Measurements from ENCODE around the gene SPNS1.

The SPNS1 gene

DNA sequence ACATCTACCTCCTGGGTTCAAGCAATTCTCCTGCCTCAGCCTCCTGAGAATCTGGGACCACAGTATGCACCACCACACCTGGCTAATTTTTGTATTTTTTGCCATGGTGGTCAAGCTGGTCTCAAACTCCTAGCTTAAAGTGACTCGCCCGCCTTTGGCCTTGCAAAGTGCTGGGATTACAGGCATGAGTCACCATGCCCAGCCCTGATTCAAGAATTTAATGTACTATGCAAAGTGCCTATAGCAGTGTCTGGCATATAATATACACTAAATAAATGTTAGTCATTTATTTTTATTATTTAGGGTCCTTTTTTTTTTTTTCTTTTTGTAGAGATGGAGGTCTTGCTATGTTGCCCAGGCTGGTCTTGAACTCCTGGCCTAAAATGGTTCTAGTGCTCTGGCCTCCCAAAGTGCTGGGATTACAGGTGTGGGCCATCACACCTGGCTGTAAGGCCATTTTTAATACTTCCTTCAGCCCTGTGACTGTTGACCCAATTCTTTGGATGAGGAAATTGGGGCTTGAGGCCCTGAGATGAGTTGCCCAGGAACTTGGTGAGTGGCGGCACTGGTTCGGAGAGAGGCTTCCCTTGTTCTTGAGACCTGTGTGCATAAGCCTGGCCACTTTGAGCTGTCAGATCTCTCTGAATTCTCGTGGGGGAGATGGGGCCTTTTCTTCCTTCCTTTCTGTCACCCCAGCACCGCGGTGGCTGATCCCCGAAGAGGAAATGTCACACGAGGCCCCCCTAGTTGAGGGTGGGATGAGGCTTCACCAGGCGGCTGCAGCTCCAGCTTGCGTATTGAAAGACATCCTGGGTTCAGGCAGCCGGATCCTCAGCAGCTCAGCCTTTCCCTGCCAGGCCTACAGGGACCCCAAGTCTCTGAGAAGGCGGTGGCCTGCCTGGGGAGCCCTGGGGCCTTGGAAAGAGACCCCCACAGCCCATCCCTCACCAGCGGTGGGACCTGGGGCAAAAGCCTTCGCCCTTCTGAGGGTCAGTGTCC lies 49.0 kb downstream of the SPNS1 start:
- H3K4me3 ChIP-seq, result peak overlapping the region in 2 of 10 experiments; percentile 22 to 37; a peak in 3 of 20 replicates
- H3K4me1 ChIP-seq, result peaks cover 20 to 99% (median 72%) of the 10 kb centered on the region in 10 experiments
- peaks cover 0 to 11% (median 0%) of the 10 kb centered on the region in 11 experiments; a peak in 3 of 22 replicates for H3K27me3 ChIP-seq
- H3K27ac ChIP-seq, result peak overlapping the region in 6 of 11 experiments; percentile 4 to 73 (median 67); a peak in 11 of 22 replicates
- H3K9ac ChIP-seq, result peak overlapping the region in 5 of 11 experiments; percentile 12 to 70 (median 64); a peak in 11 of 22 replicates
- H3K9me3 ChIP-seq (replicated peaks in 1 of 11), result no peaks in the 10 kb centered on the region
- H3K36me3 ChIP-seq, result no peaks in the 10 kb centered on the region
- peak overlapping the region; percentile 43 to 94 (median 74) for H3K4me2 ChIP-seq
- no peak for TF ChIP-seq Cebpa-rat (IDR thresholded peaks at IDR 0.05)
- H4K20me1 ChIP-seq, result no peaks in the 10 kb centered on the region

DNA sequence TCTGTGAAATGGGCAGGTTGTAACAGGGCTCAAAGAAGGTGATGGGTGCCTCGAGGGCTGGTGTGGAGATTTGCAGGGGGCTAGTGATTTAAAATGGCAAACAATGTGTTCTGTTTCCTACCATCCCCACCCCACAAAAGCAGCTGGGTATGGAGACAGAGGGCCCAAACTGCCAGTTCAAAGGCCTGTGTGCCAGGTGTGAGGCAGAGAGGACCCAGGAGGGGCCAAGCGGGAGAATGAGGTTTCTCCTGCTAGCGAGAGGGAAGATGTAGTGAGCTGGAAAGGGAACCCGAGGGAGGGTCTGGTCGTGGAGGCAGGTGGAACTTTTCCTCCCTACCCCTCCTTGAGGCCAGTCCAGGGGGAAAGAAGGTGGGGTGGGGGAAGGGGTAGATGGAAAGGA lies 49.7 kb downstream of the SPNS1 start:
- no peak for TF ChIP-seq Cebpa-rat (IDR thresholded peaks at IDR 0.05)

DNA sequence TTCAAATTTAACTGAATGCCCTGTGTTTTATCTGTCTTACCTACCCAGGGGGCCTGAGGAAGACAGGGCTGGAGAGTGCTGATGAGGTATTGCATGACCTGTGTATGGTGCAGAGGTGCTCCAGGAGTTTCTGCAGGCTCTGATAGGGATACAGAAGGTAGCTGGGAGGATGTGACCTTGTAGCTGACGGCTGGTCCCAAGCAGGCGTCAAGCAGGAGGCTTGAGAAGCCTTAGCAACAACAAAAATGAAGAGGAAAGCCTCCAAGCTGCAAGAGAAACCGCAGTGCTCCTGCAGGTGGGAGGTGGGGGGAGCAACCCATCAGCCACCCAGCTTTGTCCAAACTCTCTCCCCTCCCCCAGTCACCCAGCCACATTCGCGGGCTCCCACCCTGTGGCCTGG lies 50.6 kb downstream of the SPNS1 start:
- Histone ChIP-seq H3K4me2 (peak overlapping the region in 10 of 11 experiments; percentile 18 to 94 (median 76); a peak in 19 of 22 replicates), H3K9ac (peak overlapping the region in 4 of 11 experiments; percentile 4 to 70 (median 48); a peak in 4 of 22 replicates), H3K36me3 (no peaks in the 10 kb centered on the region), H4K20me1 (no peaks in the 10 kb centered on the region), H3K27me3 (peaks cover 0 to 11% (median 0%) of the 10 kb centered on the region in 11 experiments; a peak in 3 of 22 replicates), H3K27ac (peak overlapping the region in 3 of 11 experiments; percentile 67 to 73 (median 71); a peak in 6 of 22 replicates), H3K4me3 (peak overlapping the region in 1 of 10 experiments; percentile 37; a peak in 1 of 20 replicates), H3K9me3 (replicated peaks in 1 of 11) (no peaks in the 10 kb centered on the region), H3K4me1 (peaks cover 32 to 100% (median 89%) of the 10 kb centered on the region in 10 experiments)
- TF ChIP-seq Cebpa-rat (IDR thresholded peaks at IDR 0.05), result no peak

More for the DNA sequence above, 49.7 kb downstream of the SPNS1 start:
- Histone ChIP-seq H3K4me1 (peaks cover 27 to 100% (median 79%) of the 10 kb centered on the region in 10 experiments), H3K9me3 (replicated peaks in 1 of 11) (no peaks in the 10 kb centered on the region), H3K4me2 (peak overlapping the region; percentile 43 to 94 (median 74)), H3K27me3 (peaks cover 0 to 11% (median 0%) of the 10 kb centered on the region in 11 experiments; a peak in 3 of 22 replicates), H3K36me3 (no peaks in the 10 kb centered on the region), H4K20me1 (no peaks in the 10 kb centered on the region), H3K4me3 (peak overlapping the region in 2 of 10 experiments; percentile 22 to 37; a peak in 3 of 20 replicates), H3K27ac (peak overlapping the region in 6 of 11 experiments; percentile 4 to 73 (median 67); a peak in 11 of 22 replicates), H3K9ac (peak overlapping the region in 5 of 11 experiments; percentile 12 to 70 (median 64); a peak in 11 of 22 replicates)

DNA sequence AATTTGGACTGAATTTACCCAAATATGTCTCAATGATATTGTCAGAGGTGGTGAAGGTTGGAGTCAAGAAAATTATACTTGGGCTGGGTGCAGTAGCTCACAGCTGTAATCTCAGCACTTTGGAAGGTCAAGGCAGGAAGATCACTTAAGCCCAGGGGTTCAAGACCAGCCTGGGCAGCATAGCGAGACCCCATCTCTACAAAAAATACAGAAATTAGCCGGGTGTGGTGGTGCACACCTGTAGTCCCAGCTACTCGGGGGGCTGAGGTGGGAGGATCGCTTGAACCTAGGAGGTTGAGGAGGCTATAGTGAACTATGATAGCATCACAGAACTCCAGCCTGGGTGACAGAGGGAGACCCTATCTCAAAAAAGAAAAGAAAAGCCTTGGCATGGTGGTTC lies 51.2 kb downstream of the SPNS1 start:
- no peak for TF ChIP-seq Cebpa-rat (IDR thresholded peaks at IDR 0.05)
- Histone ChIP-seq H3K4me2 (peak overlapping the region in 10 of 11 experiments; percentile 18 to 94 (median 76); a peak in 19 of 22 replicates), H4K20me1 (no peaks in the 10 kb centered on the region), H3K36me3 (no peaks in the 10 kb centered on the region), H3K9me3 (replicated peaks in 1 of 11) (no peaks in the 10 kb centered on the region), H3K9ac (0 out of 22 replicates have a peak overlapping the region, but pooled peaks of 1 of the 11 experiments have one; percentile 4), H3K27me3 (peaks cover 0 to 11% (median 0%) of the 10 kb centered on the region in 11 experiments; a peak in 3 of 22 replicates), H3K4me3 (0 out of 20 replicates have a peak overlapping the region, but pooled peaks of 1 of the 10 experiments have one; percentile 37), H3K4me1 (peaks cover 32 to 100% (median 89%) of the 10 kb centered on the region in 10 experiments), H3K27ac (peak overlapping the region in 3 of 11 experiments; percentile 67 to 73 (median 71); a peak in 3 of 22 replicates)

DNA sequence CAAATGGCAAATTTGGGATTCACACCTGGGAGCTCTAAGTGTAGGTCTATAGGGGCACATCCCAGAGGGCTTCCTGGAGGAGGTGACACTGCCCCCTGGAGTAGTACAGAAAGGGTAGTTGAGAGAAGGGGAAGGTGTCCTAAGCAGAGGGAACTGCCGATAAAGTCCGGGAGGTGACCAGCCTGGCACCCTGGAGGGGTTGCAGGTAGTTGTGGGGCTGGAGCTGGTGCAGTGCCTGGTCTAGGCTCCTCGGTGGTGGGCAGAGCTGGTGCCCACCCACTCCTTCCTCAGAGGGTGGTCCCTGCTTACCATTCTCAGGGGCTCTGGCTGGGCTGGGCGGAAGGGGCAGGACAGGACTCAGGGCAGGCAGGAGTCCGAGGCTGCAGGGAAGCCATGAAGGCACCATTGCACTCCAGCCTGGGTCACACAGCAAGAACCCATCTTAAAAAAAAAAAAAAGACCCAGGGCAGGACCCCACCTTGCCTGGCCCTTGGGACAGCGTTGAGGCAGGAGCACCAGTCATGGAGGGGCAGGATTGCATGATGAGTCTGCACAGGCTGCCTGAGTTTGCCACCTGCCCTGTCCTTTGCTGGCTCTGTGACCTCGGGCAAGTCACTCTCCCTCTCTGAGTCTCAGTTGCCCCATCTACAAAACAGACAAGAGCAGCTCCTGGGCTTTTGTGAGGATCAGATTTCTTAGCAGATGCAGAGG lies 54.0 kb downstream of the SPNS1 start:
- no peak for TF ChIP-seq Cebpa-rat (IDR thresholded peaks at IDR 0.05)
- H3K27ac ChIP-seq, result peak overlapping the region in 10 of 11 experiments; percentile 26 to 75 (median 55); a peak in 17 of 22 replicates
- peak overlapping the region; percentile 51 to 93 (median 79) for H3K4me2 ChIP-seq

DNA sequence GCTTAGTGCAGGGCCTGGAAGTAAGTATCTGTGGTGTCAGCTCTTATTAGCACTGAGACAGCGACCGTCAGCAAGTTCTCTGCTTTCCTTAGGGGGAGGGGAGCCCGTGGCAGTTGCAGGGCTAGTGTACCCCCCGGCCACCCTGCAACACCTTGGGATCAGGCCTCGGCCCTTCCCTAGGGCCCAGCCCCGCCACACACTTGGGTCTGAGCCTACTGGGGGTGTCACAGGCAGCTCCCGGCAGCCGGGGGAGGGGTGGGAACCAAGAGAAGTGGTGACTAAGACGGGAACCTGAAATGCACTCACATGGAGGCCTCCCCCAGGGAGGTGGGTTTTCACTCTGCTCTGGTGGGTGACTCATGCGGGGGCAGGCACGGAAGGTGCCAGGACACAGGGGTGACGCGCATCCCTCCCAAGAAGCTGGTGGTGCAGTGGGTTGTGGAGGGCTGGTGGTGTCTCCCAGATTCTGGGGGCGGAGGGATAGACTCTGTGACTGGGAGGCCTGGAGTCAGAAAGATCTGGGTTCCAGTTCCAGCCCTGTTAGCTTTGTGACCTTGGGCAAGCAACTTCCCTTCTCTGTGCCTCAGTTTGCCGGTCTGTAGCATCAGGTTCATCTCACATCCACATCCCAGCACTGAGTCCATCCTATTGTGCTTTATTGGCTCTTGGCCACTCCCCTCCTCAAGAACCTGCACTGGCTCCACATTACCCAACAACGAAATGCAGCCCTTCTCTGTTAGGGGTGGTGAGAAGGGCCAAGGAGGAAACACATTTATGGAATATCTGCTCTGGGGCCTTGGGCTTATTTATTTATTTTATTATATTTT lies 54.8 kb downstream of the SPNS1 start:
- no peaks in the 10 kb centered on the region for H4K20me1 ChIP-seq
- peak overlapping the region in 2 of 10 experiments; percentile 9 to 18; a peak in 2 of 20 replicates for H3K4me3 ChIP-seq
- TF ChIP-seq Cebpa-rat (IDR thresholded peaks at IDR 0.05), result no peak
- no peaks in the 10 kb centered on the region for H3K36me3 ChIP-seq
- peaks cover 0 to 8% (median 0%) of the 10 kb centered on the region in 11 experiments; a peak in 3 of 22 replicates for H3K27me3 ChIP-seq
- peaks cover 18 to 66% (median 55%) of the 10 kb centered on the region in 10 experiments for H3K4me1 ChIP-seq
- H3K4me2 ChIP-seq, result peak overlapping the region; percentile 51 to 93 (median 79)
- H3K9ac ChIP-seq, result peak overlapping the region in 8 of 11 experiments; percentile 31 to 63 (median 53); a peak in 12 of 22 replicates
- peak overlapping the region in 10 of 11 experiments; percentile 26 to 75 (median 55); a peak in 17 of 22 replicates for H3K27ac ChIP-seq
- H3K9me3 ChIP-seq (replicated peaks in 1 of 11), result no peaks in the 10 kb centered on the region

More for the DNA sequence above, 54.0 kb downstream of the SPNS1 start:
- Histone ChIP-seq H3K36me3 (no peaks in the 10 kb centered on the region), H3K9ac (peak overlapping the region in 8 of 11 experiments; percentile 31 to 63 (median 53); a peak in 13 of 22 replicates), H3K4me1 (peaks cover 25 to 74% (median 63%) of the 10 kb centered on the region in 10 experiments), H3K4me3 (peak overlapping the region in 1 of 10 experiments; percentile 9; a peak in 2 of 20 replicates), H4K20me1 (no peaks in the 10 kb centered on the region), H3K9me3 (replicated peaks in 1 of 11) (no peaks in the 10 kb centered on the region), H3K27me3 (peaks cover 0 to 11% (median 0%) of the 10 kb centered on the region in 11 experiments; a peak in 3 of 22 replicates)

DNA sequence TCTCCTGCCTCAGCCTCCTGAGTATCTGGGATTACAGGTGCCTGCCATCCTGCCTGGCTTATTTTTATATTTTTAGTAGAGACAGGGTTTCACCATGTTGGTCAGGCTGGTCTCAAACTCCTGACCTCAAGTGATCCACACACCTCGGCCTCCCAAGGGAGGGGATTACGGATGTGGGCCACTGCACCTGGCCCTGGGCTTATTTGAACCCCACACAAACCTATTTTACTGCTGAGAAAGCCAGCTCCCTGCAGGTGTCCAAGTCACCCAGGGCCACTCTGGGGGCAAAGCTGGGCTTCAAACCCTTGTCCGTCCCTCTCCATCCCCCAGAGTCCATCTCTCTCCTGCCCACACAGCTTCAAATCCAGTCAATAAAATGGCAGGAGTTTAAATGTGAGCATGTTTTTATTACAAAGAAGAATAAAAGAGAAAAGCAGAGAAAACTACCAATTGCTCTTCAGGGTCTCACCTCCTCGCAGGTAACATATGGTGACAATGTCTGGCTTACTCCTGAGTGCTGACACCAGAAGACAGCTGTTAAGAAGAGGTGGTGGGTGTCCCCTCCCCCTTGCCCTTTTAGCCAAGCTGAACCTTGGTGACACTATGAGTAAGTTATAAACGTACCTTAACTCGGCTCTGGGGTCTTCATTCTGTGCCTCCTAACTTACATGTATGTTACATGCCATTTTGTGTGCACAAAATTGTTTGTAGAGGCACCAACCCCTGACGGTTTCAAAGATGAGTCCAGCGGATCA lies 55.7 kb downstream of the SPNS1 start:
- Histone ChIP-seq H3K4me1 (peaks cover 17 to 57% (median 47%) of the 10 kb centered on the region in 10 experiments), H3K4me2 (peak overlapping the region in 8 of 11 experiments; percentile 8 to 93 (median 79); a peak in 11 of 22 replicates), H4K20me1 (no peaks in the 10 kb centered on the region), H3K27ac (peak overlapping the region in 1 of 11 experiments; percentile 46; a peak in 1 of 22 replicates), H3K36me3 (no peaks in the 10 kb centered on the region), H3K9me3 (replicated peaks in 1 of 11) (no peaks in the 10 kb centered on the region), H3K9ac (no peak overlapping the region), H3K4me3 (no peak overlapping the region), H3K27me3 (no peaks in the 10 kb centered on the region; a peak in 2 of 22 replicates)
- TF ChIP-seq Cebpa-rat (IDR thresholded peaks at IDR 0.05), result no peak
